SK-N-SH (cell line): ENCODE measurements around the gene EXTL2. TPM values are rescaled to one million over a fixed set of nuclear protein-coding genes. Genes with fewer than 3 reads are reported as not detected.
"Not testable (repeated sequence)": the region's sequence is repeated elsewhere in the genome, so short reads cannot be mapped to it uniquely, and the experiment has no call there.

Experiments used
- CTCF ChIA-PET: fragments of 300-600, 350-600 bp; formaldehyde crosslinking; extraction: SDS; loops from one replicate; lab custom pipeline; 2021; lab: Yijun Ruan, JAX
- POLR2A ChIA-PET: fragments of 350-600 bp; sonication (Branson Sonifier 250); formaldehyde crosslinking; extraction: SDS; loops from one replicate; lab custom pipeline; 2020; ENCODE audit warnings: antibody characterized with exemption, inconsistent platforms; lab: Yijun Ruan, JAX
- DNase-seq: peaks from one replicate; pipeline ENCODE4 v3.0.0; 2012
- H2AFZ ChIP-seq: fragments of 200-600 bp; sonication (generic); 2 replicates; pipeline ENCODE4 v1.8.1; 2016; ENCODE audit warnings: antibody characterized with exemption, mild to moderate bottlenecking, low read depth
- H3F3A ChIP-seq: fragments of 200-600 bp; sonication (generic); replicated peaks from 2 replicates; pipeline ENCODE3; 2016; ENCODE audit warnings: antibody characterized with exemption, mild to moderate bottlenecking; ENCODE audit not compliant: insufficient read depth
- H3K27ac ChIP-seq, 2 experiments: fragments of 200-500 bp in 1 of 2; fragments of 200-600 bp in 1 of 2; sonication (Bioruptor generic) in 1 of 2; sonication (generic), shearing (Covaris generic) in 1 of 2; 2 replicates each; pipeline versions ENCODE4 v1.5.1 to v1.6.1; 2014 to 2016; ENCODE audit warnings: low read depth in 2 of 2, inconsistent platforms in 1 of 2, low read length in 1 of 2, mild to moderate bottlenecking in 1 of 2, mixed read lengths in 1 of 2
- H3K27me3 ChIP-seq: fragments of 200-600 bp; sonication (generic), shearing (Covaris generic); 2 replicates; pipeline ENCODE4 v1.6.1; 2016; ENCODE audit warnings: mixed run types; ENCODE audit not compliant: insufficient read depth
- H3K36me3 ChIP-seq, 2 experiments: fragments of 200-500 bp in 1 of 2; fragments of 200-600 bp in 1 of 2; sonication (Bioruptor generic) in 1 of 2; sonication (generic) in 1 of 2; replicated peaks in 1 of 2; 2 replicates each; pipeline versions ENCODE3 to v1.5.1; 2014 to 2016; ENCODE audit warnings: low read length in 1 of 2, mild to moderate bottlenecking in 1 of 2; ENCODE audit not compliant: insufficient read depth in 2 of 2, control insufficient read depth in 1 of 2
- H3K4me1 ChIP-seq, 2 experiments: fragments of 200-500 bp in 1 of 2; fragments of 200-600 bp in 1 of 2; sonication (Bioruptor generic) in 1 of 2; sonication (generic), shearing (Covaris generic) in 1 of 2; 2 replicates each; pipeline versions ENCODE4 v1.5.1 to v1.6.1; 2014 to 2016; ENCODE audit warnings: low read depth in 1 of 2, low read length in 1 of 2, mixed run types in 1 of 2; ENCODE audit not compliant: insufficient read depth in 2 of 2, control insufficient read depth in 1 of 2
- H3K4me2 ChIP-seq: fragments of 200-600 bp; sonication (generic), shearing (Covaris generic); 2 replicates; pipeline ENCODE4 v1.6.1; 2017; ENCODE audit warnings: mixed run types
- H3K4me3 ChIP-seq, 2 experiments: fragments of 200-500 bp in 1 of 2; fragments of 200-600 bp in 1 of 2; sonication (Bioruptor generic) in 1 of 2; sonication (generic), shearing (Covaris generic) in 1 of 2; 2 replicates each; pipeline versions ENCODE4 v1.5.1 to v1.8.1; 2014 to 2016; ENCODE audit warnings: low read depth in 2 of 2, inconsistent platforms in 1 of 2, low read length in 1 of 2, mild to moderate bottlenecking in 1 of 2, mixed read lengths in 1 of 2, moderate library complexity in 1 of 2
- H3K79me2 ChIP-seq: fragments of 200-600 bp; sonication (generic); 2 replicates; pipeline ENCODE4 v1.8.1; 2017; ENCODE audit warnings: mild to moderate bottlenecking; ENCODE audit not compliant: insufficient read depth
- H3K9ac ChIP-seq: fragments of 200-600 bp; sonication (generic); 2 replicates; pipeline ENCODE4 v1.6.1; 2017; ENCODE audit warnings: mixed run types
- H3K9me2 ChIP-seq: fragments of 200-600 bp; sonication (generic); 2 replicates; pipeline ENCODE4 v1.6.1; 2017; ENCODE audit warnings: mixed run types
- H3K9me3 ChIP-seq: fragments of 200-600 bp; sonication (generic); 2 replicates; pipeline ENCODE4 v1.6.1; 2017; ENCODE audit warnings: mixed run types, mild to moderate bottlenecking, moderate library complexity
- H4K20me1 ChIP-seq: fragments of 200-600 bp; sonication (generic); 2 replicates; pipeline ENCODE4 v1.6.1; 2017; ENCODE audit warnings: mild to moderate bottlenecking, mixed run types; ENCODE audit not compliant: insufficient read depth
- ELF1 ChIP-seq: IDR thresholded peaks from 2 replicates; pipeline ENCODE4 v1.4.0; 2012
- EP300 ChIP-seq, 2 experiments: IDR thresholded peaks; 2 replicates each; pipeline versions ENCODE4 v1.4.0 to v1.6.1; 2012; ENCODE audit warnings: borderline replicate concordance in 1 of 2, low read depth in 1 of 2, low read length in 1 of 2
- FOXM1 ChIP-seq: IDR thresholded peaks from 2 replicates; pipeline ENCODE4 v1.4.0; 2012; ENCODE audit warnings: low read depth, mild to moderate bottlenecking
- GATA2 ChIP-seq: sonication (generic); formaldehyde crosslinking; IDR thresholded peaks from 2 replicates; pipeline ENCODE4 v1.5.0; 2020; ENCODE audit warnings: mild to moderate bottlenecking, missing genetic modification reagents
- IRF3 ChIP-seq: fragments of 150-350 bp; IDR thresholded peaks from 2 replicates; pipeline ENCODE4 v1.6.1; 2016; ENCODE audit warnings: mild to moderate bottlenecking, low read depth, low read length
- MAX ChIP-seq: IDR thresholded peaks from 2 replicates; pipeline ENCODE4 v1.4.0; 2012; ENCODE audit warnings: low read depth
- MEF2A ChIP-seq: IDR thresholded peaks from 2 replicates; pipeline ENCODE4 v1.4.0; 2012; ENCODE audit warnings: low read depth, borderline replicate concordance
- POLR2AphosphoS5 ChIP-seq: IDR thresholded peaks from 2 replicates; pipeline ENCODE4 v1.6.1; 2012; ENCODE audit warnings: low read depth, low read length
- RXRA ChIP-seq: IDR thresholded peaks from 2 replicates; pipeline ENCODE4 v1.4.0; 2012; ENCODE audit warnings: low read depth, mild to moderate bottlenecking, borderline replicate concordance
- TAF1 ChIP-seq: IDR thresholded peaks from 2 replicates; pipeline ENCODE4 v1.6.1; 2012; ENCODE audit warnings: low read depth, mild to moderate bottlenecking, low read length, moderate library complexity, borderline replicate concordance
- USF2 ChIP-seq: fragments of 150-350 bp; IDR thresholded peaks from 2 replicates; pipeline ENCODE4 v1.6.1; 2017; ENCODE audit warnings: antibody characterized with exemption, low read length, low read depth, borderline replicate concordance
- YY1 ChIP-seq: IDR thresholded peaks from 2 replicates; pipeline ENCODE4 v1.4.0; 2012; ENCODE audit warnings: low read depth, mild to moderate bottlenecking
- WGBS: methylation state at CpG from one replicate; pipeline ENCODE4 v1.1.6; 2017; ENCODE audit warnings: low lambda C conversion rate; 5-methylcytosine and 5-hydroxymethylcytosine counted together
- polyA plus RNA-seq, 3 experiments: library from polyadenylated mRNA; depleted of rRNA; stranded (reverse); fragments of >200 nt; gene quantifications; 2 replicates each; pipeline ENCODE4 v1.2.3, GENCODE V29; 2012

EXTL2 gene
- polyA plus RNA-seq, 1 of the 3 experiments (the other 2 are of a cell fraction) = 20.3 TPM

- Histone ChIP-seq H3K9ac (no peak overlapping the region), H2AFZ (no peak overlapping the region), H3K9me3 (no peaks in the 10 kb centered on the region), H3K36me3 (peaks cover 47 to 48% of the 10 kb centered on the region in 2 experiments), H3K27me3 (no peaks in the 10 kb centered on the region), H3K9me2 (no peaks in the 10 kb centered on the region), H3K4me3 (no peak overlapping the region), H3F3A (no peaks in the 10 kb centered on the region), H3K4me1 (no peaks in the 10 kb centered on the region), H4K20me1 (no peaks in the 10 kb centered on the region), H3K27ac (no peak overlapping the region), H3K4me2 (no peak overlapping the region), H3K79me2 (peaks cover 5% of the 10 kb centered on the region; the same call in 1 of the 2 replicates)
- DNase-seq = no peak
- TF ChIP-seq FOXM1 (no peak), MAX (no peak), MEF2A (no peak), YY1 (no peak), GATA2 (no peak), RXRA (no peak), USF2 (no peak), IRF3 (no peak), EP300 (IDR thresholded peaks at IDR 0.05; ENCODE audit: borderline replicate concordance in 1 of 2, low read depth in 1 of 2, low read length in 1 of 2) (no peak), TAF1 (no peak), POLR2AphosphoS5 (no peak), ELF1 (no peak)
- ChIA-PET CTCF (interaction anchor here (2.5 kb wide), 1 partner anchor 352 kb away, joined by 12 read pairs; no protein-coding TSS in a partner anchor), POLR2A (no interaction called here)
Measured at GRCh38 chr1:100936194-100936967, 41.7 kb upstream of the EXTL2 start.

- 100% methylated on average over 2 of the region's 2 CpGs for WGBS
Measured at GRCh38 chr1:100933555-100933954, 38.9 kb upstream of the EXTL2 start.

More at GRCh38 chr1:100933555-100933954, 38.9 kb upstream of the EXTL2 start:
- H3K9me3 ChIP-seq, DNase-seq, H3K9me2 ChIP-seq, H3K4me3 ChIP-seq, H4K20me1 ChIP-seq, POLR2A ChIA-PET, H3K9ac ChIP-seq, H3K27ac ChIP-seq, H3K79me2 ChIP-seq, H3K4me1 ChIP-seq, H3K4me2 ChIP-seq, H2AFZ ChIP-seq, H3F3A ChIP-seq, H3K27me3 ChIP-seq: not testable (repeated sequence)
- CTCF ChIA-PET = interaction anchor here (0.9 to 1.1 kb wide), 2 partner anchors 12 to 305 kb away, joined by 3 to 4 read pairs; no protein-coding TSS in a partner anchor
- peaks cover 46 to 56% of the 10 kb centered on the region in 2 experiments for H3K36me3 ChIP-seq
